CD4-positive, alpha-beta T cell treated with Interleukin-17A for 4 hours (primary cell): ENCODE results near the gene TES.

Experiments
- DNase-seq: peaks from one replicate; pipeline ENCODE4 v3.0.0-alpha.2; 2020; ENCODE audit warnings: mixed read lengths

TES gene

DNA sequence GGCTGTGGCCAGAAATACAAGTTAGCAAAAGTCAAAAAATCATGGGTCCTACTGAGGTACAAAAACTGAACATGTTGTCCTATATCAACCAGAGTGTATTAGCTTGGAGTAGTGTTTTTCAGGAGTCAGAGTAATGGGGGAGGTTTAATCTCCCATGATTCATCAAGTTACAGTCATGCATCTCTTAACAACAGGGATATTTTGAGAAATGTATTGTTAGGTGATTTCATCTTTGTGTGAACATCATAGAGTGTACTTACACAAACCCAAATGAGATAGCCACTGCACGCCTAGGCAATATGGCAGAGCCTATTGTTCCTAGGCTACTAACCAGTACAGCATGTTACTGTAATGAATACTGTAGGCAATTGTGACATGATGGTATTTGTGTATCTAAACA, 14.9 kb upstream of the TES start:
- no peak for DNase-seq

DNA sequence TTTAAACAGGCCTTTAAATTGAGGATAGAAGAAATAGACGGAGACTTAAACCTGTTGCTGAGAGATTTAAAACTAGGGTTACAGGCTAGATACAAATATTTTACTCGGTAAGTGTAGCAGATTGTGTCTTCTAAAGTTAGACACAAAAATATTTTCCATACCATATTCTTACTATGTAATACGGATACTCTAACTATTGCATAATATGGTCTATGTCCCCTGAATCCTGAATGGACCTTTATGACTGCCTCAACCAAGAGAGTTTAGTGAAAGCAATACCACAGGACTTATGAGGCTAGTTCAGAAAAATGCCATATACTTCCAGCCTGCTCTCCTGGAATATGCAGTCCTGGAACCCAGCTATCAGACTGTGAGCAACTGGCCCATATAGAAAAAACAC, 13.4 kb upstream of the TES start:
- DNase-seq: no peak

DNA sequence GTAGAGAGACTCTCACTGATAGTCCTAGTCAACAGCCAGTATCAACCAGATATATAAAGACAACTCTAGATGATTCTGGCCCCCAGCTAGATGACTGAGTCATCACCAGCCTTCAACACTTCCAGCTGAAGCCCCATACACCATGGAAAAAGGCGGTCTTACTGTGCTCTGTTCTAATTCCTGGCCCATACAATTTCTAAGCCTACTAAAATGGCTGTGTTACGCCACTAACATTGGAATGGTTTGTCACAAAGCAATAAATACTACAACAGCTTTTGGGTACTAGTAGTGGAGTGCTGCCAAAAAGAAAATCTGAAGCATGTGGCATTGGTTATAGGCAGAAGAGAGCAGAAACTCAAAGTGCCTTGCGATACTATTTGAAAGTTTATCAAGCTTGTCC, 13.0 kb upstream of the TES start:
- no peak for DNase-seq

DNA sequence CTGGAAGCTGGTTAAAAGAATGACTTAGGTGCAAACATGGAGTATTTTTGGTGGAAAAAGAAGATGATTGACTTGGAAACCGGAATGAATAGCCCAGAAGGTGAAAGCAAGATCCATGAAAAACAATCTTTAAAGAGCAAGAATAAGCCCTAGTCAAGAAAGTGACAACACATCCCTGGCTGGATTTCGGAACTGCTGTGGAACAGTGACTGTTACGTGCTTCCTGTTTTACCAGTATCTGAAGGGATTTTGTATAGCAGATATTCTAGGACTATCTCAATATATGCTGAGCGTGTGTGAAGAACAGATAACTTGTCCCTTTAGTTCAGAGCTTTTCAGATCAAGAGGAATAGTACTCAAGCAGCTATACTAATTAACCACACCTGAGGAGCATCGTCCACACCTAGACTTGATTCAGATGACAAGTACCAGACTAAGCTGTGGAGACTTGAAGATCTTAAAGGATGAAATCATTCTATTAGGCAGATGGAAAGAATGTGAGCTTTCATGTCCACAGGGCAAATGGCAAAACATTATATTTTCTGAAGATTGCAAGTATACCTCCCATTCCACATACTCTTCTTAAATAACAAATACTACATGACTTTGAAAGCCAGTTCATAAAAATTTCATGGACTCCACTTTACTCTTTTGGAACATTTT, 11.5 kb upstream of the TES start:
- no peak for DNase-seq

DNA sequence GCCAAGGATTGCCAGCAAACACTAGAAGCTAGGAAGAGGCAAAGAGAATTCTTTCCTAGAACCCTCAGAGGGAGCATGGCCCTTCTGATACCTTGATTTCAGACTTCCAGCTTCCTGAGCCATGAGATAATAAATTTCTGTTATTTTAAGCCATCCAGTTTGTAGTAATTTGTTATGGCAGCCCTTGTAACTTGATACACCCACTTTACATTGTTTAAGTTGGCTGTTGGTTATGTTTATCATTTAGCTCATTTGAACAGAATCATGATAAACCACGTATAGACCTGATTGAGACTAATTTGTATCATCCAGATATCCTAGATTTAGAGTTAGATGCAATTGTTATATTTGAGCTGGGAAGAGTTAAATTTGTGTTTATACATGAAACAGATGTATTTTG, 9.4 kb upstream of the TES start:
- no peak for DNase-seq

DNA sequence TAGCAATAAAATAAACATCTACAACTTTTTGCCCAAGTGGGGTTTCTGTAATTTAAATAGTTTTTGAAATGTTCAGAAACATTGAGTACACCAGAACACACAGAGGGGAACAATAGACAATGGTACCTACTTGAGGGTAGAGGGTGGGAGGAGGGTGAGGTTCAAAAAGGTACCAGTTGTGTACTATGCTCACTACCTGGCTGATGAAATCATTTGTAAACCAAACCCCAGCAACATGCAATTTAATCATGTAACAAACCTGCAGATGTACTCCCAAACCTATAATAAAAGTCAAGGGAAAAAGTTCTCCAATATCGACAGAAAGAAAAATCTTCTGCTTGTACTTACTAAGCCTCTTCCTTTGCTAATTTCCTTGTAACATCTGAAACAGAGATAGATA, 4.2 kb upstream of the TES start:
- DNase-seq: no peak

DNA sequence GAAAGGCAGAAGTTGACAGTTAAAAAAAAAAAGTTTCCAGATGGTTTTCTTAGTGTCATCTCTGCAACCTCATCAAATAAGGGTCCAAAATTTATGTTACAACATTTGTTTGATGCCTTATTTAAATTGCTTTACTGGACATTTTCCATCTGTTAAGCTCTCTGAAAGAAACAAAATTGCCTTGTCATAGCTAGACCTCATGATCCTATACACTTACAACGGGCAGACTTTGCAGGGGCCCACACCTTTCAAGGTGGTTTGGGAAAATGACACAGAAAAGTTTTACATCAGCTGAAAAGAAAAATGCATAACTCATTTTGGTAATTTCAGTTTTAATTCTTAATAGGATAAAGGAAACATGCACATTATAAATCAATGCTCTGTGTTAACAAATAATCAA, 1.4 kb upstream of the TES start:
- DNase-seq: no peak

DNA sequence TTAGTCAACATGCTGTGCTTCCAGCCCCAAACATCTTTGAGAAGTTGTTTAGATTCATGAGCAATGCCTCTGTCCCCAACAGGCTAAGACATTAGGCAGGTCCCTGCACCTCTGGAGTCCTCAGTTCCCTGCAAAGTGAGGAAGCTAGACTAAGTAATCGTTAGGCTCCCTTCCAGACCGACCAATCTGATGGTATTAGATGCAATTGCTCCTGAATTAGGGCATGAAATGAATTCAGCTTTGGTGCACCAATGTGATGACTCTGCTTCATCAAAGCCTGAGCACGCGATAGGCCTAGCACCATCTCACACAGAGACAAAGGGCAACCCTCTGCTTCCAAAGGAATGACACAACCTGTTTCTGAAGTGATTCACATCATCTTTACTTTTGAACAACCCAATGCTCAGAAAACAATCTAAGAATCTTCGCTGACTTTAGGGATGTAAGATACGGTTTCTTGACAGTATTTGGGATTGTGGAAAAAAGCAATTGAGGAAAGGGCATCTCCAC, 723 bp upstream of the TES start:
- peak; percentile 59 for DNase-seq

DNA sequence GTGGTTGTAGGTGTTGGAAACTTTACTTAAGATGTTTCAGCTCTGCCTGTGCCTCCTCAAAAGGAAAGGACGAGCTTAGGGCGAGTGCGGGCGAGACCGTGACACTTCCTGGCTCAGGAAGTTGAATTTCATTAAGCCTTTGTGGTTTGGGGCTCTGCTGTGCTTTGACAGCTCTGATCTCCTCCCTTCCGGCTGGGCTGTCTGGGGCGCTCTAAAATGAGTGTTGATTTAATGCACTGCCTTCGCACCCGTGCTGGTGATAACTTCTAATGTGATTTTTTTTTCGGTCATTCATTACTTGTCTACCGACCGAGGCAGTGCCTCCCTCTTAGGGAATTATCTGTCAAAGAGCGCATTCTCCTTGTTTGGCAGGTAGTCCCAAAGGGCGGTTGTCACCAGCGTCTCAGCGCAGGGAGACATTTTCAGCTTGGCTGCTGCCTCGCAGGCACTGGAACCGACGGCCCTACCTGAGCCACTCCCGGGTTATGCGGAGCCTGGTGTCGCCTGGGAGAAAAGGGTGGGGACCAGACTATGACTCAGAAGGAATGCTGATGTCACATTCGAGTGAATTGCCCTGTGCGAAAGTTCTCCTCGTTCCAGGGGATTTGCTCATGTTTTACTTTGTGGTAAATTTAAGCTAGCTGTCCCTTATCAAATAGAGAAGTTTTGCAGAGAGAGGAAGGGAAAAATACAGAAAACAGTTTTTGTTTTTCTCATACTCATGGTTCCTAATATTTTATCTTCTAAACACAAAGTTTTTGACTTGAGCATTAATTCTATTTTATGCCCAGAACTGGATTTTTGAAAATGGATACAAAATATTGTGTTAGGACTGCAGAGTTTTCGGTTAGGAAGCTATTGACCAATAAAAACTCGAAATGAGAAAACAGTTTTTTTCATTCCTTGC, 920 bp downstream of the TES start:
- peak; percentile 82 for DNase-seq

DNA sequence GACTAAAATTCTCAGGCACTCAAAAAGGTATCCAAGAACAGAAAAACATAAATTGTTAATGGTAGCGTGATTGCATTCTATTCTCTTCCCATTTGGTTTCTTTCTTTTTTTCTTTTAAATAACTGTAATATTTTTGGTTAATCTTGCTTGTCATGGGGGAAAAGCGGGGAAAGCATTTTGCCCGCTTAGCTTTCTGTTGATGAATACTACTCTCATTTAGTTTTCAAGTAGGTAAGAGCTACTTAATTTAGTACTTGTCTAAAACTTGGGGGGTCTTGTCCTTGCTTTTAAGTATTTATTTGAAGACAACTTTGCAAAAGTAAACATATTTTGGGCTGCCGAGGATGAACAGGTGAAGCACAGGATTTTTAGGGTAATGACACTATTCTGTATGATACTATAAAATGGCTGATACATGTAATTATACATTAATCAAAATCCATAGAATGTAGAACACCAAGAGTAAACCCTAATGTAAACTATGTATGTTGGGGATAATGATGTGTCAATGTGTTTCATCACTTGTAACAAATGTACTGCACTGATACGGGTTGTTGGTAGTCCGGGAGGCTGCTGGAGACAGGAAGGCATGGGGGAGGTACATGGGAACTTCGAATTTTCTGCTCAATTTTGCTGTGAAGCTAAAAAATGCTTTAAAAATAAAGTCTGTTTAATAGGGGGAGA, 1.7 kb downstream of the TES start:
- DNase-seq: peak; percentile 33

DNA sequence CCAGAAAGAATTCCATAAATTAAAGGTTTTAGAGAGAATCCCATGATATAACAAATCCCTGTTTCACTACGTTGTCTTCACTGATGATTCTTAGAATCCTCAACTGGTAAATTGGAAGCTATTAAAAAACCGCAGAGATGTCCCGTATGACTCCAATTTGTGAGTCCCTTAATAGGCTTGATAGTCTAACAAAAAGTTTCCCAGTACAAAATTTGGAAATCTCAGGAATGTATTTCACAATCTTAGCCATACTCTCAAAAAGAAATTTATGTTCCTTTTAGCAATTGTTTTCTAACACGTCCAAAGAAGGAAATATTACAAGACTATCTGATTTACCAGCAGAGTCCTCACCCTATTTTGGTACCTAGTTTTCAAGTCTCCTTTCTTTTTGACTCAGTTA, 2.5 kb downstream of the TES start:
- DNase-seq: no peak

DNA sequence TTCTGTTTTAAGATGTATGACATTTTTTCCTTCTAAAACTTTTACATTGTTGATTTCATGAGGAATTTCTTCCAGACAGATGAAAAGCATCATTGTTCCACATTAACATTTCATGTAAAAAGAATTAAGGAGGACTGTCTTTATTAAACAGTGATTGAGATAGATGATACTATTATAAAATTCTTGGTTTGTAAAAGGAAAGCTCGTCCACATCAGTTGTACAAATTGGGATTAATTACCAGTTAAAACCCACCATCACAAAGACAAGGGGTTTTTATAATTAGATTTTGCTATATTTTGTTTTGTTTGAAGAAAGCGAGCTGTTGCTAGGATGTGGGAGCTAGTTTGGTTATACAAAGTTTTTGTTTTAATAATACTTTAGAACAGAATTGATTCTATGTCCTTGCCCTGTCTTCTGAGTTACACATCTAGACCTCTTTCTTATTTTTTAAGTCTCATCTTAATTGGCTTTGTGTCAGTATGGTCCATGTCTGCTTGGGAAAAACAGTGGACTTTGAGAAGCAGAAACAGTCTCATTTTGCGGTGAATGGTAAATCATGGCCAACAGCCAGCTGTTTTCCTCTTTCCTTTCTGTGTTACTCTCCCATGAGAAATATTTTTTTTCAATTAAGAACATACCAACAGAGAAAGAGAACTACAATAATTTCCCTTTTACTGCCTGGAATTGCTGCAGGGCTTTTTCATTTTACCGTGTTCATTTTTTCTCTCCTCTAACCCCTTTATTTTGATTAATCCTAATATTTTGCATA, 3.2 kb downstream of the TES start:
- no peak for DNase-seq

DNA sequence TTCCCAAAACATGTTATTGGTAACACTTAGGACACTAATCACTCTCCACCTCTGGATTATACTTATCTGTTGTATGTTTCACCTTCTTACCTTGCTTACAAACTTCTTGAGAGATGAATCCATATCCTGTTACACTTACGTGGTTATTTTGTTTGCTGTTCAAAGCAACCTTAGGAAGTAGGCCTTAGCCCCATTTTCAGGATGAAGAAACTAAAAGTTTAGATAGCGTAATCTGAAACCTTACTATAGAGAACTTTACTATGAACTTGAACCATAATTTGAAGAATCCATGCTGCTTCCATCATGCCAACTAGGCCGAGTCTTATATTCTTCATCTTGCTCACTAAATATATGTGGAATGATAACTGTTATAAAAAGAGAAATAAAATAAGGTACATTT, 4.6 kb downstream of the TES start:
- no peak for DNase-seq

DNA sequence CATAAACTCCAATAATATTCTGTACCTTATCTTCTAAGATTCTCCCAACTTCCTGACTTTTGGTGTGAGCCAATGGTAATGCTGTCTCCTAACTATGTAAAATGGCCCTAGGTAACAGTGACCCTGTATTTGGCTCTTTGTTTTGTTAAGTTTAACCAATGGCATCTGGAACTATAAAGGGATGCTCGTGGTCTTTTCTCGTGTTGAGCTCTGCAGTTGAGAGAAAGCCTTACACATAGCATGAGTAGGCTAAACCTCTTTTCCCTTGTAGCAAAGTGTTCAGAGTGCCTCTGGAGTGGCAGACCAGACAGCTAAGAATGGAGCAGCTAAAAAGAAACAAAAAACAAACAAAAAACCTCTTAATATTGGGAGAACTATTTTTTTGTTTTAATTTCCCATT, 5.2 kb downstream of the TES start:
- DNase-seq: no peak

DNA sequence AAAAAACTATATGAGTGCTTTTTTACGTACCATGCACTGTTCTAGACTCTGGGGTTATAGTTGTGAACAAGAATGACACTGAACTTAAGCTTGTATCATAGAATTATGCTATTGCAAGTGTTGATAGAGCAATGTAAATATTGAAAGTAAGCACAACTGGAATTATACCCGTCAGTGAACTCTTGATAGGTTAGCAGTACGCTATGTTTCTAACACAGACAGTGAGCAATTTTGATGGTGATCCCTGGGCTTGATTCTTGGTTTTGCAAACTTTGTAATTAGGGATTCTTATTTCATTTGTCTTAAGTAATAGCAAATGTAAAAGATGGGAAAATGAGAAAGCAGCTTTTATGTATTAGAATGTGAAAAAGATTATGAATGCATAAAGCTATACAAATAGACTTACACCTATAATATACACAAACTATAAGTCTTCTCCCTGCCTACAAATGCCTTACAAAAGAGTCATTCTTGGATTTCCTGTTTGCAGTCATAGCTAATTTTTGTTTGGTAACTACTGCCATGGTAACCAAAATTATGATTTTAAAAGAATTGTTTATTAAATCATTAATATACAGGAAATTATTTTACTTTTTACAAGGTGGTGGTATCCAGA, 6.7 kb downstream of the TES start:
- no peak for DNase-seq

DNA sequence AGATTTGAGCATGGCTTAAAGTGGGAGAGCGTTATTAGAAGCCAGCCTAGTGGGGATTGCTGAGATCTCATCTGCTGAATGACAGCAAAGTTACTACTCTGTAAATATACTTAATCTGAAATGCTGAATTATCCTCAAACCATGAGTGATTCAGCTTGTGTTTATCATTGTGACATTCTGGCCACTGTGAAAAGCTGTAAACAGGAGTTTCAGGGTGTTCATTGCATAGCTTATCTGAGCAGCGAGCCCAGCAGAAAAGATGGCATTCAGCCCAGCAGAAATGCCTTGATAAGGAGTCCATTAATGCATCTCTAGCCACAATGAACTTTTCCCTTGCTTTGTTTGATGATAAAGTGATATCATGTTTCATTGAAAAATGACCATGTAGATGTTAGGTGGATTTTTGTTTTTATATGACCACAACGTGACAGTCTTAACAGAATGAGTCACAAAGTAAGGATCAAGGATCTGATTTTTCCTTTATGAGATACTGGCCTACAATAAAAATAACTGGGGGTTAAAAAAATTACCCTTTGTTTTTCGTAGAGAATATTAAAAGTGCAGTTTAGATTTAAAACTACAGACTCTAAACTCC, 7.8 kb downstream of the TES start:
- DNase-seq: no peak

DNA sequence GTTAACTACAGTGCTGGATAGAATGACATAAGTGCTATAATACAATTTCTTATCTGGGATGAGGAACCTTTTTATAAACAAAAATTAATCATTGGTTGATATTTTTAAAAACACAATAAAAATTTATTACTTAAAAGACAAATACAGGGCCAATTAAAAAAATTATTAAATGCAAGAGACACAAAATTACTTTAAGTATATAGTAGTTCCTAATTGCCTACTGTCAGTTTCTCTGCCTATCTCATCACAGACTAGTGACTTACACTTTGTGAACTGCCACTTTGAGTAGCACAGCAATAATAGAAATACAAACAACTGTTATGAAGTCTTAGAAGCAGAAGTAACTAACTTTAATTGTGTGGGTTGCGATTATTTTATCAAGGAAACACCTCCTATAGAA, 8.4 kb downstream of the TES start:
- DNase-seq: no peak

DNA sequence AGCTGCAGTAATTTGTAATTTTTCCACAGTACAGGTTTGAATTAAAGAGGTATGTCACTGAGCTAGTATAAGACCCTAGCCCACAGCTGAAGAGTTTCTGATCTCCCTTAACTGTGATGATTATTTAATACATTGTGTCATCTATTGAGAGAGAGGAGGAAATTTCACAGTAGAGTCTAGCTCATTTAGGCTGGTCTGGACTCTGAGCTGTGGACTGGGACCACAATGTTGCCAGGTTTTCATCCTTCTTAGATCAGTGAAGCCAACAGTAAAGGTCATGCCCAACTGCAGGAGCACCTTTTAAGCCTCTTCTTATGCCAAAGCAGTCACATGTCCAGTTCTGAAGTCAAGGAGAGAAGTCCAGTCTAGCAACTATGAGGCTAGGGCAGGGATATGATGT, 8.9 kb downstream of the TES start:
- DNase-seq: no peak

DNA sequence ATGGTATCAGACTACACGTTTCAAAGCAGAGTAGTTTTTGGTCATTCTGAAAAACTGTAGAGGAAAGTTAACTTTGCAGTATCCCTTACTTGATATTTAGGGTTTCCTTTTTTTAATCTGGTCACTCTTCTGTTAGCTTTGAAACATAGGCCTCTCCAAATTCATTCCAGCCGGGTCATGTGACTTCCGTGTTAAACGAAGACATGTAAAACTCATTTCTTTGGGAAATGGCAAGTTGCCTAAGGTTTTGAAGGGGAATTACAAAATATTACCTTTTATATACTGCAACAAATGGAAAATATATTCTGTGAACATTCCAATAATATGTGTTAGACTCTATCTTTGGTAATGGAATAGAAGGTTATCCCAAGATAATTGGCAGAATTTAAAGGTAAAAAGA, 9.5 kb downstream of the TES start:
- no peak for DNase-seq

DNA sequence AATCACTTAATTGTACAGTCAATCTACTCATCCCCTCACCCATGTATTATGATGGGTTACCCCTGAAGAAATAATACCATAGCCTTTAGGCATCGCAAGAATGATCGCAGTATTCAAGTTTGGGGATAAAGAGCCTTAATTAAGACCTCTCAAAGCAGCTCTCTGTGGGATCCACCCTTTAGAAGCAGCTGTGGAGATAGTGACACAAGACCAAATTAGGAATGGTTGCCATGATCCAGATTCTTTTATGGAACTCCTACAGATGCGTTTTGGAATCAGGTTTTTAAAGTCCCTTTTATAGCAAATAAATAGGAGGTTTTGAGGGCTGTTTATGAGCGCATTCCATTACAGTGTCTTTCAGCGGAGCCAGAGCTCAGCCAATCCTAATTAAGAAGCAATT, 12.2 kb downstream of the TES start:
- no peak for DNase-seq

DNA sequence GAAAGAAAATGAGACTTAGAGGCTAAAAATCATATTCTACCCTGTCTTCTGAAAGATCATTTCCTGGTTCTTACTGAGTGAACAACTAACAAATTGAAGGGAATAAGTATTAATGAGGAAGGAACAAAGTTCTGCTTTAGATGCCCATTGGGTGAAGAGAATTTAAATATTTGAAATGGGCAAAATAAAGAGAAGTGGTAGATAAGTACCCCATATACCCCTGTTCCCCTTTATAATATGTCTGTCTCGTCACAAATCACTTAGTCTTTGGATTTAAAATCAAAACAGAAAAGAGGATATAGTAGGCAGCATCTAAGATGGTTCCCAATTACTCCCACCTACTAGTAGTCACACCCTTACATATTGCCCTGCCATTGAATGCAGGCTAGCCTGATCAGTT, 13.2 kb downstream of the TES start:
- DNase-seq: no peak

DNA sequence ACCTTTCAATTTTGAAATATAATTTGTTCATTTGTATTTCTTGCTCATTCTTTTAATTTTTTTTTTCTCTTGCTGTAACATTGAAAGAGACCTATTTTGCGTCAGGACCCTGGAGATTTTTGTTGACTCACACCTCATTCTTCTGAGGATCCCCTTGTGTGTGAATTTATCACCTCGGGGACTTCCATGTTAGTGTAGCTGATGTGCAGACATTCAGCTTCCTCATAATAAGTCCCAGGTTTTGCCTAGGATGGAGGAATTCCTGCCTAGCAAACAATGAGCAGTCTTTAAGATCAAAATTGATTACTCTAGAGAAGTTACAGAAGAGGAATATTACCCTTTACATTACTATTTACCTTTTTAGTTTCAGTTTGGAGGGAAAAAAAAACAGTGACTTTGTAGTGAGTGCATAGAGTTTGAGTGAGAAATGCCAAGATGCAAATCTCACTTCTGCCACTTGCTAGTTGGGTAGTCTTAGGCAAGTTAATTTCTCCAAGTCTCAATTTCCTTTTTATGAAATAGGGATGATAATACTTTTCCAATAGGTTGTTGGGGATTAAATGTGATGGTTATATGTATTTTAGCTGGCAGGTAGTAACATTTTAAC, 14.3 kb downstream of the TES start:
- no peak for DNase-seq
